Femur (tissue), 1 donor: ENCODE results near the gene RANBP3L.
"Not testable (repeated sequence)": the region's sequence is repeated elsewhere in the genome, so short reads cannot be mapped to it uniquely, and the experiment has no call there.

Experiments
- DNase-seq: peaks from one replicate; pipeline ENCODE4 v3.0.0-alpha.2; 2017

Gene RANBP3L

DNA sequence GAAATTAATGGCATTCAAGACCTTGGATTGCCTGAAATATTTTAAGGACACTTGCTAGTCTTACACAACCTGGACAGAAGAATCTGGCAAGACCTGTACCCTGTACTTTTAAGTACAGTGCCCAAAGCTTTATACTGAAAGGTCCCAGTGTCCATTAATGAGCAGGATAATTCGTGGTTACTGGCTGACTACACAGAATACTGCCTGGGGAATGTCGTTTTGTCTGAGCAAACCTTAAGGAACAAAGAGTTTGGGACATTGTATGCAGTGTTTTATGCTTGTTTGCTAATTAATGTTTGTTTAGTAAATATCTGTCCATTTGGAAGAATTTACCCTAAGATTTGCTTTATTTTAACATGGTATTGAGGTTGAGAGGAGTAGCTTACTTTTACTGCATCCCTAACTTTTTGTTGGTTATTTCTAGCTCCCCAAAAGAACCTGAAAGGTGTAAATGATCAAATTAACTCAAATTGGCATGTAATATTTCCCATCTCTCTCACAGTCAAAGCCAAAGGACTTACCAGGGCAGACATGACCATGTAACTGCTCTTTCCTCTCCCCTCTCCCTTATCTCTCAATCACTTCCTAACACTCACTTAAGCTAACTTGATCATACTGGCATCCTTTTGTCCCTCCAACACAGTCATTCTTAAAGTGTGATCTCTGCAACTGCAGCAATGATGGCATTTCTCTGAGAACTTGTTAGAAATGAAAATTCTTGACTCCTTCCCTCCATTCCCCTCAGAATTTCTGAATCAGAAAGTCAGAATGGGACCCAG is 15.7 kb downstream of the RANBP3L start:
- DNase-seq: no peak

DNA sequence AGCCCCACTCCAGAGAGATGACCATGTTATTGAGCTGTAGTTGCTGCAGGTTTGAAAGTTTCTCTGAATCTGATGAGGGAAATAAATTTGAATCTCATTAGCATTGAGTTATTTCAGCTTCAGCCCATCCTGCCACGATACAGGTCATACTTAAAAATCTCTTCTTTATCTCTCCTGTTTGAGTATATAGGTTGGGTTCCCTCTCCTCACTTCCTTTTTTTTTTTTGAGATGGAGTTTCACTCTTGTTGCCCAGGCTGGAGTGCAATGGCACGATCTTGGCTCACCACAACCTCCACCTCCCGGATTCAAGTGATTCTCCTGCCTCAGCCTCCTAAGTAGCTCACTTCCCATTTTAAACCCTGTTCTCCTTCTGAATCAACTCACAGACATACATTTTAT is 17.9 kb downstream of the RANBP3L start:
- not testable (repeated sequence) for DNase-seq

GRCh38 chr5:36281626-36282025 is 20.1 kb downstream of the RANBP3L start:
- no peak for DNase-seq

- no peak for DNase-seq
These were observed 22.5 kb downstream of the RANBP3L start for GRCh38 chr5:36279054-36279698.

DNA sequence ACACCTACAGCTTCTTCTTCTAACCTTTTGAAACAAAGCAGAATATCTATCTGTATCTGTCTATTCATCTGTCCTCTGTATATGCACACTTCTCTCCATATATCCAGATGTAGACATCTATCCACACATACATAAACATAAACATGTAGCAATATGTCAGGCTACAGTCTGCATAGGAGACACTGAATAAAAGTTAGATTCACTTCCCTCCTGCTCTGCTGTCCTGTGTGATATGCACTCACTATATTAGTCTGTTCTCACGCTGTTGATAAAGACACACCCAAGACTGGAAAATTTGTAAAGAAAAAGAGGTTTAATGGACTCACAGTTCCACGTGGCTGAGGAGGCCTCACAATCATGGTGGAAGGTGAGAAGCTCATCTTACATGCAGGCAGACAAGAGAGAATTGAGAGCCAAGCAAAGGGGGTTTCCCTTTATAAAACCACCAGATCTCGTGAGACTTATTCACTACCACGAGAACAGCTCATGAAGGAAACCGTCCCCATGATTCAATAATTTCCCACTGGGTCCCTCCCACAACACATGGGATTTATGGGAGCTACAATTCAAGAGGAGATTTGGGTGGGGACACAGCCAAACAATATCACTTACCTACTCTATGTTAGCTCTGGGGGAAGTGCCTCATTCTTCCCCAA is 24.1 kb downstream of the RANBP3L start:
- DNase-seq: no peak

- DNase-seq: peak; percentile 19
These were observed 24.8 kb downstream of the RANBP3L start for GRCh38 chr5:36276864-36277263.

- DNase-seq: no peak
These were observed 27.7 kb downstream of the RANBP3L start for GRCh38 chr5:36273809-36274526.

- no peak for DNase-seq
These were observed 29.5 kb downstream of the RANBP3L start for GRCh38 chr5:36272136-36272690.

GRCh38 chr5:36270876-36271575 is 30.7 kb downstream of the RANBP3L start:
- DNase-seq: no peak

- no peak for DNase-seq
These were observed 31.5 kb downstream of the RANBP3L start for GRCh38 chr5:36270175-36270574.

DNA sequence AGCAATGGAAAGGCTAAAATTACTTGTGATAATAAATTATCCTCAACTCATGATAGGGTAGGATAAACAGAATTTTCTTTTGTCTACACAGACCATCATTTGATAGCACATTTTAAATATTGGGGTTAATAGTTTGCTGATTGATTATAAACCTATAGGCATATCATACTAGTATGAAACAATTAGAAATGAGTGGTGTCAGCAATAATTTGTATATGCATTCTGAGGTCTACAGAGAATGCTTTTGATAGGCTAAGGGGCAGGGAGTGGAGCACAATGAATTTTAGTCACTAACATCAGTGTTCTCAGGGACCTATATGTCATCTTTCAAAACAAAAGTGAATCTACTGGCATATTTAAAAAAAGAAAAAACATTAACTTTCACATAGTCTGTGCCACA is 32.2 kb downstream of the RANBP3L start:
- DNase-seq: no peak

DNA sequence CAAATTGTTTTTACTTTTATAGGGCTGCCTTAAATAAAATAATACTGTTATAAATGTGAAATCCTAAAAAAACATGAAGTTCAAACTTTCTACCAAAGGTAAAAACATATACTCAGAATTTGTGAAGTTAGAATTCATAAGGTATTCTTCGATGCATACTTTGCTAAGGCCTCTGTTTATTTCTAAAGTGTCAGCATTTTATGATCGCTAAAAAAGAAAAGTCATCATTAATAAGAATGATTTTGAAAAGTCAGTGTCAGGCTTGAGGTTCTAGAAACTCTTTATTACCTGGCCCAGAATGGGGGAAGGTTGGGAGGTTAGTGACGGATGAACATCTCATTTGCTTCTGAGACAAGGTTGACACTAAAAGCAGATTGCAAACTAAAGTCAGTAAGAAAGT is 33.8 kb downstream of the RANBP3L start:
- DNase-seq: no peak

DNA sequence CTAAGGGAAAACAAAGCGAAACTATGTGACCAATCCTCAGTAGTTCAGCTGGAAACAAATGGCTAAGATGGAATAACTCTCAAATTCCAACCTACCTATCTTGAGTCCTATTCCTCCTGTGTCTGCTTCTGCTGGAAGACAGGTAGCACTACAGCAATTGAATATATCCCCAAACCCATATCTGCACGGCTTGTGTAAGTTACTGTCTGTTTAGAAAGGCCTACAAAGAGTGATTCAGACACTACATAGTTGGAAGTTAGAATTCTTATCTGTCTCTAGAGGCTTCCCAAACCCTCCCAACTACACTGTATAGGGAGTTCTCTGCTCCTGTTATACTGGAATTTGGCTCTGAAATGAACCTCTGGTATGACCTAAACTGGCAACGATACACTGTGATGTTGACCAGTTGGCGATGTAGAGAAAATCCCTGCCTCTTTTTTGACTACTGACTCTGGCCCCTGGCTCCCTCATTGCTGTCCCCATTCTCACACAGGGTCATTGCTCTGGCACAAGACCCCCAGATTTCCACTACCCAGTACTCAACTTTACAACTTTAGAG is 37.4 kb downstream of the RANBP3L start:
- DNase-seq: no peak

- DNase-seq: no peak
These were observed 40.5 kb downstream of the RANBP3L start for GRCh38 chr5:36261186-36261585.

DNA sequence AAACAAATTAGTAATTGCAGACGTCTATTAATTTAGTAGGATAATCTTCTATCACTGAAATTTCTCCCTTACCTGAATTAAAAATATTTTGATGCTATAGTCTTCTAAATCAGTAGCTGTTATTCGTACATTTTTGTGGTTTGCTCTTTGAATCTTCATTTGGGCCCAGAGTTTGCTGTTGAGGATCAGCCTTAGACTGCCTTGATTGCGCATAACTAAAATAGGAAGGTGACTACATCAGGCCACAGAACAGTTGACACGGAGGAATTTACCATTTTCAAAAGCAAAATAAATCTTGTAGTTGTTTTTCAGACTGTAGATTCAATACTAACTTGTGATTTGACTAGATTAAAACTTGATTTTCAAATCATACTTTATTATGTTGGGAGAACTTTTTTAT is 48.1 kb downstream of the RANBP3L start:
- DNase-seq: no peak

- DNase-seq: no peak
These were observed 48.9 kb downstream of the RANBP3L start for GRCh38 chr5:36252722-36253365.

GRCh38 chr5:36251218-36251617 is 50.5 kb downstream of the RANBP3L start:
- no peak for DNase-seq

DNA sequence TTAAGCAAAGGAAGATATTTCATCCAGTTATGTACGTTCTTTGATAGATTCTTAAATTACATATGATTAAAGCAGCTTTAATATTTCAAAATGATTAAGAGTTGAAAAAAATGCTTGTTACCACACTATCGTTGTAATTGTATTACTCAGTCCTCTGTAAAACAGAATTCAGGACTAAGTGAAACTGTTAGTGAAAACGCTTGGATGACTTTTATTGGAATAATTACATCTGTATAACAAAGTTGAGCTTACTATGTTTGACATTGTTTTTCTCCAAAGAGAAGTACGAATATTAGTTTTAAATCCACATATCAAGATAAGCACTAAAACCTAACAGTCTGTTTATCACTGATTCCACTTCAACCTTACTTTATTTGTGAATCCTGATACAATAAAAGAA is 51.3 kb downstream of the RANBP3L start:
- no peak for DNase-seq

DNA sequence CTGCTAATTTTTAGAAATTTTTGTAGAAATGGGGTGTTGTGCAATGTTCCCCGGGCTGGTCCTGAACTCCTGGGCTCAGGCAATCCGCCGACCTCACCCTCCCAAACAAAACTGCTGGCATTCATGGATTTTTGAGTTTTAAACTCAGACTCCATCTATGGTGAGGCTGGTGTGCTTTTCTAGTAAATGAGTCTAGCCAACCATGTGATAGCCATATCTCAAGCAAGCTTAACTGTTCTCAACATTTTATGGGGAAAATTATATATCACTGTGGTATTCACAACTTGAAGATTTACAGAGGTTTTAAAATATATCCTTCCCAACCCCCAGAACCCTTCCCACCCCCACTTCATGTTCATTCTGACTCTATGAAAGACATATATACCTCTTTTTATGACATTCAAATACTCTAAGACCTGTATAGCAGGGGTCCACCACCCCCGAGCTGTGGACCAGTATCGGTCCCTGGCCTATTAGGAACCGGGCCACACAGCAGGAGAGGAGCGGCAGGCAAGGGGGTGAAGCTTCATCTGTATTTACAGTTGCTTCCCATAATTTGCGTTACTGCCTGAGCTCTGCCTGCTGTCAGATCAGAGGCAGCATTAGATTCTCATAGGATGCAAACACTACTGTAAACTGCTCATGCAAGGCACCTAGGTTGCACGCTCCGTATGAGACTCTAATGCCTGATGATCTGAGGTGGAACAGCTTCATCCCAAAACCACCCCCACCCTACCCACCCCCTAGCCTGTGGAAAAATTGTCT is 55.5 kb downstream of the RANBP3L start:
- no peak for DNase-seq

DNA sequence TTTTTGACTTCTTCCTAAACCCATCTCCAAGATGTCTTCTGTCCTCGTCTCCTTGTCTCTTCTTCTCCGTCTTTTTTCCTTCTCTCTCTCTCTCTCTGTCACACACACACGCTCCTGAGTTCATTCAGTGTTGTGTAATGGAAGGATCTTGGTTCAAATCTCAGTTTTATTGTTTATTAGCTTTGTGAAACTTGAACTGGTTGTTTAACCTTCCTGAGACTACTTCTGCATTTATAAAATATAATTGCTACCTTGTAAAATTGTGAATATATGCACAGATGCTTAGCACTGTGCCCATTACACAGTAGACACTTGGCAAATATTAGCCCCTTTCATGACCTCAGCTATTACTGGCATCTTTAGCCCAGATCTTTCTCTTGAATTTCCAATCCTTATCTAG is 57.6 kb downstream of the RANBP3L start:
- DNase-seq: no peak

- no peak for DNase-seq
These were observed 58.0 kb downstream of the RANBP3L start for GRCh38 chr5:36243653-36244052.
